ENCODE data around the gene RNF224. TPM values are rescaled to one million over a fixed set of nuclear protein-coding genes. Genes with fewer than 3 reads are reported as not detected.

Gene RNF224
- polyA plus RNA-seq, 3 donors, result 7.9 to 15.2 (median 12.0) TPM

DNA sequence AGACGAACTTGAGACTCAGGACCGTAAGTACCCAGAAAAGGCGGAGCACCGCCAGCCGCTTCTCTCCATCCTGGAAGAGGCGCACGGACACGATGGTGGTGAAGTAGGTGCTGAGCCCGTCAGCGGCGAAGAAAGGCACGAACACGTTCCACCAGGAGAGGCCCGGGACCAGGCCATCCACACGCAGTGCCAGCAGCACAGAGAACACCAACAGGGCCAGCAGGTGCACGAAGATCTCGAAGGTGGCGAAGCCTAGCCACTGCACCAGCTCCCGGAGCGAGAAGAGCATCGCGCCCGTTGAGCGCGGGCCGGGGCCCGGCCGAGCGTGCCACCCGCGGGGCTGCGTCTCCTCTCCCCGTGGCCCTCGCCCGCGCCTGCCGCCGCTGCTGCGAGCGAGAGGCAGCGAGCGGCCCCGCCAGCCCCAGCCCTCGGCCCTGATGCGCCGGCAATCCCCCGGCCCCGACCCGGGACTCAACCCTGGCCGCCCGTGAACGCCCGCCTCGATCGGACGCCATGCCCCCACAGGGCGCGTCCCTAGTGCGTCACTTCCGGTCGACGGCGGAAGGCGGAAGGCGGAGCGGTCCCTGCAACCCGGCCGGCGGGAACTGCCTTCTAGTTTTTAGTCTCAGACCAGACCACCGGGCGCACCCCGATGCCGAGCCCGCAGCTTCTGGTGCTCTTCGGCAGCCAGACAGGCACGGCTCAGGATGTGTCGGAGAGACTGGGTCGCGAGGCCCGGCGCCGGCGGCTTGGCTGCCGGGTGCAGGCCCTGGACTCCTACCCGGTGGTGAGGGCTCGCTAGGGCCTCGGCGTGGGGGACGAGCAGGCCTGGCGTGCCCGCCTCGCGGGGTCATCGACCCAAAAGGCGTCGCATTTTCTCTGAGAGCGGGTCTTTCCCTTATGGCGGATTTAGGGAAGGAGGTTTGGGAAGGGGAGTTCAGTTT is 21.9 kb upstream of the RNF224 start, which contains the start of the genes NDOR1 and TMEM203:
TSS of gene NDOR1 (plus strand) at position 575 of the 944 bp plus-strand sequence. CDS start at position 653, 78 bp downstream.
TSS of gene TMEM203 (minus strand) at position 523 of the 944 bp plus-strand sequence. CDS start at position 289, 234 bp downstream.
- DNase-seq (ENCODE audit: extremely low read depth in 1 of 11, low read depth in 9 of 11, low spot score in 4 of 11), result peak in 10 of 11 donors; percentile 62 to 91 (median 84)

DNA sequence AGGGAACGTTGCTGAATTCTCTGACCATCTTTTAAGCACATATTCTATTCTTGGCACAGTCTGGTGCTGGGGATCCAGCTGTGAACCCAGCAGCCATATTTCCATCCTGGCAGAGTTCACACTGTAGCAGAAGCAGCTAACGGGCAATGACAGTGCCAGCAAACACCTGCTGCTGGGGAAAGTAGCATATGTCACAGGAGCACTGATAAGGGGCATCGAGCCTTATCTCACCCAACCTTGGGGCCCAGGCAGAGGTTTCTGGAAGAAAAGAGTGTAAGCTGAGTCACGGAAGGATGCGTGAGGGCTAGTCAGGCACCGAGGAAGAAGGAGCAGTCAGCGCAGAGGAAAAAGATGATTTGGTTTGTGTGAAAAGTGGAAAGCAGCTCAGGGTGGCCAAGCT is 20.7 kb upstream of the RNF224 start:
- no peak for DNase-seq (ENCODE audit: extremely low read depth in 1 of 11, low read depth in 9 of 11, low spot score in 4 of 11)

DNA sequence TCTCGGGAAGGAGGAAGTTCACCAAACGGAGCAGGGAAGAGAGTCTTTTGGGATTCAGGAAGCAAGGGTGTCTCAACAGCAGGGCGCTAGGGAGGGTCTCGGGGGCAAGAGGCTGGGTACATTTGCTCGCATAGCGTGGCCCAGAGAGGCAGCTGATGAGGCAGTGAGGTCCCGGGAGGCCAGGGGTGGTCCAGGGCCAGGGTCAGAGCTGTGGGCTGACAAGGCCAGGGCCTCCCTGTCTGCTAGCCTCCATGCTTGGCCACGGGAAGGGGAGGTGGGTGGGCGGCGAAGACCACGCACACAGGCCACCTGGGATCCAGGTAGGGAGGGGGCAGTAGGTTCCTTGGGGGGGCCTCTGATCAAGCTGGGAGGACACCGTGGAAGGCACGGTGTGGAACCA is 15.8 kb upstream of the RNF224 start:
- DNase-seq (ENCODE audit: extremely low read depth in 1 of 11, low read depth in 9 of 11, low spot score in 4 of 11), result no peak

DNA sequence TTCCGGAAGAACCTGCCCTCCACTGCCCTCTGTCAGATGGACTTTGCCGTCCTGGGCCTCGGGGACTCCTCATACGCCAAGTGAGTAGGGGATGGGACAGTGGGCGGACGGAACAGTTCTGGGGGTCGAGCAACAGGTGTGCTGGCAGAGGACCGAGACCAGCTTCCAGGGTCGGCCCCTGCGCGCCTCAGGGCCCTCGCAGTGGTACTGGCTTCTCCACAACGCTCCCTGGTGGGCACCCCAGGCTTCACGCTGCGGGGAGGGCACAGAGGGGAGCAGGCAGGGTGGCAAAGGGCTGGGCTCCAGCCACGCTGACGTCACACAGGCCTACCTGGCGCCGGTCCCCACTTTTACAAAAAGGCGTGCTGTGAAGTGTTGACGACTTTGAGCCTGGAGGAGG is 14.8 kb upstream of the RNF224 start:
- DNase-seq (ENCODE audit: extremely low read depth in 1 of 11, low read depth in 9 of 11, low spot score in 4 of 11), result no peak

DNA sequence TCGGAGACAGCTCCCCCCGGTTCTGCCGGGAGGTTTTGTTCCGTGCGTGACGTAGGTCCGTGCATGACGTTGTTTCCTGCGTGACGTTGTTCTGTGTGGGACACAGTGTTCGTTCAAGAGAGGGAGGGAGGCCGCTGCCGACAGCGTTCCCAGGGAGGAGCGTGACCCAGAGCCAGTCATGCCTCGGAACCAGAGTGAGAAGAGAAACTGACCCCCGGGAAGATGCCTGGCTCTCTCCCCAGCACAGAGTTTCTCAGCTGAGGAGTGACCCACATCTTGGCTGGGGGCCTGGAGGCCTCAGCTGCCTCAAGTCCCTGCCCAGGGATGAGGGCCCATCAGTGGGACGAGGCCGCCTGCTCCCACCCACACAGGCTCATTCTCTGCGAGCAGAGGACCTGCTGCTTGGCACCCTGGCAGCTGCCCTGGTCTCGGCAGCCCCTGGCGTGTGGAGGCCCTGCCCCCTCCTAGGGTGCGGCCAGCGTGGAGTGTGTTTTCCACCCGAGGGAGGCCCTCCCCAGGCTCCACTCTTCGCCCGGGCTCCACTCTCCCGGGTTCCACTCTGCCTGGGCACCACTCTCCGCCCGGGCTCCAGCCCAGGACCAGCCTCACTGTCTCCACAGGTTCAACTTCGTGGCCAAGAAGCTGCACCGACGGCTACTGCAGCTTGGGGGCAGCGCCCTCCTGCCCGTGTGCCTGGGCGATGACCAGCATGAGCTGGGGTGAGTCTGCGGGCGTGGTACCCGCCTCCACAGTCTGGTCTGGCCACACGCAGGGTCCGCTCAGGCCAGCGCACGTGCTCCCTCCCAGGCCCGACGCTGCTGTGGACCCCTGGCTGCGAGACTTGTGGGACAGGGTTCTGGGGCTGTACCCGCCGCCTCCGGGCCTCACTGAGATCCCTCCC is 13.9 kb upstream of the RNF224 start:
- DNase-seq (ENCODE audit: extremely low read depth in 1 of 11, low read depth in 9 of 11, low spot score in 4 of 11), result no peak

DNA sequence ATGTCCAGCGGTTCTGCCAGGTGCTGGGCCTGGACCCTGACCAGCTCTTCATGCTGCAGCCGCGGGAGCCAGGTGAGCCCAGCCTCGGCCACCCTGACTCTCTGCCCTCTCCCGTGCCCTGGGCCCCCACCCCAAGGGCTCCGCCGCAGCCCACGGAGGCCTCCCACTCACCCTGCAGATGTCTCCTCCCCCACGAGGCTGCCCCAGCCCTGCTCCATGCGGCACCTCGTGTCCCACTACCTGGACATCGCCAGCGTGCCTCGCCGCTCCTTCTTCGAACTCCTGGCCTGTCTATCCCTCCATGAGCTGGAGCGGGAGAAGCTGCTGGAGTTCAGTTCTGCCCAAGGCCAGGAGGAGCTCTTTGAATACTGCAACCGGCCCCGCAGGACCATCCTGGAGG is 12.7 kb upstream of the RNF224 start:
- DNase-seq (ENCODE audit: extremely low read depth in 1 of 11, low read depth in 9 of 11, low spot score in 4 of 11), result no peak

DNA sequence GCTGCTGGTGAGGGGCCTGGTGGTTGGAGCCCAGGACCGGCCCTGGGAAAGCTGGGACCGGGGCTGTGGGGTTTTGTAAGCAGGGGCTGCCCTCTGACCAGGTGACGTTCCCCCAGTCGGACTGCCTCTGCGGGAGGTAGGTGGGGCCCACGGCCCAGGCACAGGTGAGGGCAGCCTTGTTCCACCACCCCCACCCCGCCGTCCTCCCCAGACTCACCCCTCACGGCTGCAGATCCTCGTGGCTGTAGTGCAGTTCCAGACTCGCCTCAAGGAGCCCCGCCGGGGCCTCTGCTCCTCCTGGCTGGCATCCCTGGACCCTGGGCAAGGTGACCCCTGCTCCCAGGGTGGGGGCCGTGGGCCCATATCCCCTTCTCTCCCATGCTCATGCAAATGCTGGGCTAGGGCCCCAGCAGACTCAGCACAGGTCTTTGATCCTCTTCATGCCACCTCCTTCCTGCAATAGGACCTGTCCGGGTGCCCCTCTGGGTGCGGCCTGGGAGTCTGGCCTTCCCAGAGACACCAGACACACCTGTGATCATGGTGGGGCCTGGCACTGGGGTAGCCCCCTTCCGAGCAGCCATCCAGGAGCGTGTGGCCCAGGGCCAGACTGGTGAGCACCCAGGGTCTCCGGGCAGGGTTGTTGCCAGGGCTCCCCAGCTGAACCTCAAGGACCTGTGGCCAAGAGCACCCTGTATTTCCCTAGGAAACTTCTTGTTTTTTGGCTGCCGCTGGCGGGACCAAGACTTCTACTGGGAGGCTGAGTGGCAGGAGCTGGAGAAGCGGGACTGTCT is 11.9 kb upstream of the RNF224 start:
- no peak for DNase-seq (ENCODE audit: extremely low read depth in 1 of 11, low read depth in 9 of 11, low spot score in 4 of 11)

DNA sequence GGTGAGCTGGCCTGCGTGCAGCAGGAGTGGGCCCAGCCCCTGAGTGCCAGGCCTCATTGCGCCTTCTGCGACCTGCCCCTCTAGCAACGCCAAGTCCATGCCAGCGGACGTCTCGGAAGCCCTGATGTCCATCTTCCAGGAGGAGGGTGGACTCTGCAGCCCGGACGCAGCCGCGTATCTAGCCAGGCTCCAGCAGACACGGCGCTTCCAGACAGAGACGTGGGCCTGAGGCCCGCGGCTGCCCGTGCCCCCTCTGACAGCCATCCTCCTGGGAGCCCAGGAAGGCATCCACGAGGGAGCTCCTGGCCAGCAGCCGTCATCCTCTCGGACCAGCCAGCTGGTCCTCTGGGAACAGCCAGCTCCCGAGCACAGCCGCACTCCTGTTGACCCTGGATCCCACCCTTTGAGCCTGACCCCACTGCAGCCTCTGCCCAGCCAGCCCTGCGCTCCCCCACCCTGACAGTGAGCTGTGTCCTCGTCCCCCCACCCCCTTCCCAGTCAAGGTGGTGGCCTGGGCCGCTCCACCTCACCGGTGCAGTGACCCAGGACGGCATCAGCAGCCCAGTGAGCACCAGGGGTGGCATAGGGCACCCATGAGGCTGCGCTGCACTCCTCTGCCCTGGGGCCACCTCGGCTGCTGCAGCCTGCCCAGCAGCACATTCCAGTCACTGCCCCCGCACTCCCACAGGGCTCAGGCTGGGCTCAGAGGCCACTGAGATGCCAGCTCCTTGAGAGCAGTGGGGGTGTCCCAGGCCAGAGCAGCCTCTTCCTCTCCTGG is 10.9 kb upstream of the RNF224 start:
- no peak for DNase-seq (ENCODE audit: extremely low read depth in 1 of 11, low read depth in 9 of 11, low spot score in 4 of 11)

DNA sequence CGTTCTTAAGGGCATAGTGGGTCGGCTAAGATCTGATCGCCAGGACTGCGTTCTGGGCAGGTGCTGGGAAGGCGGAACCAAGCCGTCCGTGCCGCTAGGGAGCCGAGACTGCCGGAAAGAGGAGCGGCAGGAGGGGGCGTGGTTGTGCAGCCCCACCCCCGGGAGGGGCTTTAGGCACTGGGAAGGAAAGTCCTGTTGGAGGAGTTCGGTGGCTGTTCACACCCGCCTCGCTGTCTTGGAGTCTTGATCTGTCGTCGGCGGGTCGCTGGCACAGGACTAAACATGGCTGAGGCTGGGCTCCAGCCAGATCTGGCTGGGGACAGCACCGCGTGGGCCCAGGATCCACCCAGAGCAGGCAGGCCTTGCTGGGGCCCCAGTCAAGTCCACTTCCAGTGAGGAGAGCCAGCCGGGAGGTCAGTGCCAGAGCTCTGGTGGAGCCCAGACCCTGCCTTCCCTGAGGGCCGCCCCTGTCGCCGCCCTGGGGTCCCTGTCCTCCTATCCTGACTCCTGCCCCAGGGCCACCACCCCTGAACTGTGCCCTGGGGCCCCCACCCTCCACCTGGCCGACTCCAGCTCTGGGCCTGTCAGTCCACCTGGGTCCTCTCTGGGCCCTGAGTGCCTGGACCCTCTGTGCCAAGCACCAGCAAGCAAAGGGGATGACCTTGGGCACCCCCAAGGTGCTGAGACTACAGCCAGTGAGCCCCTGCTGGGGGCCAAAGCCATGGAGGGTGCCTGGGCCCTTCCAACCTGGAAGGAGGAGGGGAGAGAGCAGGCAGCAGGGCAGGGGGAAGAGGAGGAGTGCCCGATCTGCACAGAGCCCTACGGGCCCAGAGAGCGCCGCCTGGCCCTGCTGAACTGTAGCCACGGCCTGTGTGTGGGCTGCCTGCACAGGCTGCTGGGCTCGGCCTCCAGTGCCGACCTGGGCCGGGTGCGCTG is 9.8 kb upstream of the RNF224 start:
- DNase-seq (ENCODE audit: extremely low read depth in 1 of 11, low read depth in 9 of 11, low spot score in 4 of 11), result no peak

DNA sequence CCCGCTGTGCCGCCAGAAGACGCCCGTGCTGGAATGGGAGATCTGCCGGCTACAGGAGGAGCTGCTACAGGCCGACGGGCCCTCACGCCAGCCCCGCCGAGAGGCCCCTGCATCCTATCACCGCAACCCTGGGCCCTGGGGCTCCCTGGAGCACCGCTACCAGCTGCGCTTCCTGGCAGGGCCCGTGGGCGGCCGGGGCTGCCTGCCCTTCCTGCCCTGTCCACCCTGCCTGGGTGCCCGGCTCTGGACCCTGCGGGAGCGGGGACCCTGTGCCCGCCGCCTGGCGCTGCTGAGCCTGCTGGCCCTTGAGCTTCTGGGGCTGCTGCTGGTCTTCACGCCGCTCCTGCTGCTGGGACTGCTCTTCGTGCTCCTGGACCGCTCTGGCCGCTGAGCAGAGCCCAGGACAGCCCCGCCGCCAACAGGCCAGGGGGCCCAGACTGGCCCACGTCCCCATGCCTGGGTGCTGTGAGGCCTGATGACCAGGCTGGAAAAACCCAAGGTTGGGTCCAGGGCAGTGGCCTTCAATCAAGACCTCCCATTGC is 9.0 kb upstream of the RNF224 start:
- no peak for DNase-seq (ENCODE audit: extremely low read depth in 1 of 11, low read depth in 9 of 11, low spot score in 4 of 11)

DNA sequence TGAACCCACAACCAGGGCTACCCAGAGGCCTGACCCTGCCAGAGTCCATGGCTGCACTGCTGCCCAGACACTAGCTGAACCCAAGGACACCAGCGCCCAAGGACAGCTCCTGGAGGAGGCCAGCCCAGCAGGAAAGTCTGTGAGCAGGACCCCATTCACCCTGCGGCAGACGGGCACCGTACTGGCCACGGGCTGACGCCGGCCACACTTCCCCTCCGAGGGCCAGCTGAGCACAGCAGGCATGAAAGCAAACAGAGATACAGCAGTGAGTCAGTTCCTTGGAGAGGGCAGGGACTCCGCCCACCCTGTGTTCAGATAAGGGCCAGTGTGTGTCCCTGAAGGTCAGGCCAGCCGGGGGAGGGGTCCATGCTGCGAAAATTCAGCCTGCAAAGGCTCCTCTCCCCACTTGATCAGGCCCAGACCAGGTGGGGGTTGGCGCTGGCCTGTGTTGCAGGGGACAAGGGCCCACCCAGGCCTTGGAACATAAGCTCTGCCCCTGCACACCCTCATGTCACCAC is 8.5 kb upstream of the RNF224 start:
- no peak for DNase-seq (ENCODE audit: extremely low read depth in 1 of 11, low read depth in 9 of 11, low spot score in 4 of 11)

DNA sequence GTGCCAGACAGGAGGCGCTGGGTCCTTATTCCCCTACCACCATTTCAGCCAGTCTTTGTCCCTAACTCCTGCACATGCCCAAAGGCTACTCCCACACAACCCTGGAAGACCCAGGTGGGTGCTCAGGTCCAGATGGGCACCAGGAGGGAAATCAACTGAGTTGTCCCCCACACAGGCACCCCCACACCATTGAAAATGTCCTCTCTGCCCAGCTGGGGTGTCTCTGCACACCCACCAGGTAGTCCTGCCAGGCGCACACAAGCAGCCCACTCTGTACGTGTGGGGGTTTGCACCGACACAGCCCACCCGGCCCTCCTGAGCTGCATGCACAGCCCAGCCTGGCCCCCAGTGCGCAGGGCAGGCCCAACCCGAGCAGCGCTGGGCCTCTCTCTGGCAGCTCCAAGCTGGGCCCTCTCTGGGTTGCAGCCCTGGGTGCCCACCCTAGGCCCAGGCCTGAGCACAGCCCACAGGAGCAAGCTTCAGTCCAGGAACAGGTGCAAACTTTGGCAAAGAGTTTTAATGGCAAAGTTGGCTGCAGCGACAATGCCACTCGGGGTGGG is 7.5 kb upstream of the RNF224 start:
- DNase-seq (ENCODE audit: extremely low read depth in 1 of 11, low read depth in 9 of 11, low spot score in 4 of 11), result no peak

DNA sequence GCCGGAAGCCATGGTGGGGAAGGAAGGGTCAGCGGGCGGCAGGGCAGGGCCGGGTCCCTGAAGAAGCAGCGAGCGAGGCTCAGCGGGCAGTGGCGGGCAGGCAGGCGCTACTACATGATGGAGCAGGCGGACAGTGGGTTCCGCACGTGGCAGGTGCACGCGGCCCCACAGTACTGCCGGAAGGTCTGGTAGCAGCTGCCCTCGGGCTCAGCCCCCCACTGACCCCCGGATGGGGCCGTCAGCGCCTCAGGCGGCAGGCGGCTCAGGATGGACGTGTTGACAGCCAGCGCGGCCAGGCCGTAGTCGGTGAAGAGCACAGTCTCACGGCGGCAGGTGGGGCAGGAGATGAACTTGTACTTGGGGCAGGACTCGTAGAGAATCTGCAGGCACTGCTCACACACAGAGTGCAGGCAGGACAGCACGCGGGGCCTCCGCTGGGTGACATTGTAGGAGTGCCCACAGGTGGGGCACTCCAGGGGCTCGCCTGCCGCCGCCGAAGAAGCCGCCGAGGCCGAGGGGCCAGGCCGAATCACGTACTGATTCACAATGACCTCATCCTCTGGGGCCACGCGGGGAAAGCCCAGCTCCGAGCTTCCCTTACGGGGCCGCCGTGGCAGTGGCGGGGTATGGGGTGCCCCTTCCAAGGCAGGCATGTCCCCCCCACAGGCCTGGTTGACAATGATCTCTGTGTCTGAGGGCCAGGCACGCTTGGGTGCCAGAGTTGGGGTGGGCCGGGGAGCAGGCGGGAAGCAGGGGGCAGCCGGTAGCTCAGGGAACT is 6.8 kb upstream of the RNF224 start:
- no peak for DNase-seq (ENCODE audit: extremely low read depth in 1 of 11, low read depth in 9 of 11, low spot score in 4 of 11)

DNA sequence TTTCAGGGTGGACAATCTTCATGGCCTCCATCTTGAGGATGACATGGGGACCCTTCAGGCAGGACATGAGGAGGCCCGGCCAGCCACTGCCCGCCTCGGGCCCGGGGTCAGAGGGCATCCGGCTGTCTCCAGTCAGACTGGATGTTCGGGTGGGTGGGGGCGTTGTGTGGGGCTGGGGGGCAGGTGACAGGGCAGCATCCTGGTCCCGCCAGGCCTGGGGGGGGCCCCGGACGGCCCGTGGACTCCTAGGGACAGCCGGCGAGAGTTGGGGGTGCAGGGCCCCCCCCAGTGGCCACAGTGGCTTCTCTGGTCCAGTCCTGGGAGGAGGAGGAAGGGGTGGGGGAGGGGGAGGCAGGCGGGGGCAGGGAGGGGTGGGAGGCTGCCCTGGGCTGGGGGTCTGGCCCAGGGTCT is 6.2 kb upstream of the RNF224 start:
- no peak for DNase-seq (ENCODE audit: extremely low read depth in 1 of 11, low read depth in 9 of 11, low spot score in 4 of 11)

DNA sequence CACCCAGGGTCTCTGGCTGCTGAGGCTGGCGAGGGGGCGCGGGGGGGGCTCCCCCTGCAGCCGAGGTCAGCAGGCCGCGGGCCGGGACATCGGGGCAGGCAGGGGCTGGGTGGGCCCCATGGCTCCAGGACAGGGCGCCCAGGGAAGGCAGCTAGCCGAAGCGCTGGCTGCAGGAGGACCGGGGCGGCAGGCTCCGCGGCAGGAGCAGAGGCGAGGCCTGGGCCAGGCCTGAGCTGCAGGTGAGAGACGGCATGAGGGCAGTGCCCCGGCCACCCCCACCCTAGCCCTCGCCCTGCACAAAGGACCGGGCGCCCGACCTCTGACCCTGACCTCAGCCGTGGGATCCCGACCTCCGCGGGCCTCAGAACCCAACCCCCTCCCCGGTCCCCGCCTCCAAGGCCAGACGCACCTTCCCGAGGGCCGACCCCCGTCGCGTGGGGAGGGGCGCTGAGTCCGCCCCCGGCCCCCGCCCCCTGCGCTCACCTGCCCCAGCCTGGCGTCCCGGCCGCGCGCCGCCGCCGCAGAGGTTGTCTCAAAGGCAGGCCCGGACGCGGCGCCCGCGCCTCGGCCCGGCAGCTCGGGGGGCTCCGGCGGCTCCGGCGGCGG is 5.7 kb upstream of the RNF224 start:
- no peak for DNase-seq (ENCODE audit: extremely low read depth in 1 of 11, low read depth in 9 of 11, low spot score in 4 of 11)
